Prostate gland (tissue), 2 donors: Measurements from ENCODE around the gene LMX1B. TPM values are rescaled to one million over a fixed set of nuclear protein-coding genes. Genes with fewer than 3 reads are reported as not detected.

Source experiments
- DNase-seq: peaks from one replicate; pipeline ENCODE4 v3.0.0-alpha.2; 2019; ENCODE audit warnings: low spot score
- H3K27ac ChIP-seq, 2 donors: fragments of 200-600 bp; sonication (generic); 2 replicates each; pipeline ENCODE4 v1.5.1; 2017 to 2019
- H3K27me3 ChIP-seq: fragments of 200-600 bp; sonication (generic); replicated peaks from 2 replicates; pipeline ENCODE4 v1.5.1; 2019; ENCODE audit not compliant: insufficient read depth
- H3K36me3 ChIP-seq, 2 donors: fragments of 200-600 bp; sonication (generic); 1 replicate in 1 of 2; 2 replicates in 1 of 2; pipeline versions ENCODE4 v1.5.1 to v1.8.1; 2017 to 2019
- H3K4me1 ChIP-seq: fragments of 200-600 bp; sonication (generic); replicated peaks from 2 replicates; pipeline ENCODE4 v1.5.1; 2019
- H3K4me3 ChIP-seq, 2 donors: fragments of 200-600 bp; sonication (generic); 2 replicates each; pipeline ENCODE4 v1.5.1; 2017 to 2019
- H3K9me3 ChIP-seq: fragments of 200-600 bp; sonication (generic); 2 replicates; pipeline ENCODE4 v1.5.1; 2017
- POLR2A ChIP-seq: fragments of 450-650 bp; IDR thresholded peaks from one replicate; pipeline ENCODE4 v1.6.1; 2016; ENCODE audit warnings: antibody characterized with exemption, mild to moderate bottlenecking
- POLR2AphosphoS5 ChIP-seq: sonication (generic); formaldehyde crosslinking; IDR thresholded peaks from one replicate; pipeline ENCODE4 v1.6.1; 2017; ENCODE audit warnings: antibody characterized with exemption
- WGBS: methylation state at CpG from one replicate; pipeline ENCODE4 v1.1.5; 2018; 5-methylcytosine and 5-hydroxymethylcytosine counted together
- intact Hi-C: fragments of 100-400 bp; cut with DNase I; formaldehyde crosslinking; loops from one replicate; pipeline ENCODE4 v1.14.2; 2022
- total RNA-seq, 2 donors: library from RNA; depleted of rRNA; stranded (reverse); fragments of >200 nt; gene quantifications; one replicate each; pipeline ENCODE4 v1.1.0, GENCODE V29; 2016
- TF ChIP-seq, protein P1 (sequence below), 4 experiments: fragments of 200-600 bp in 2 of 4; fragments of 450-650 bp in 2 of 4; sonication (generic) in 2 of 4; IDR thresholded peaks; 1 replicate in 3 of 4; 2 replicates in 1 of 4; pipeline ENCODE4 v1.5.1; 2016 to 2019; ENCODE audit warnings: antibody characterized with exemption in 4 of 4, mild to moderate bottlenecking in 2 of 4, moderate library complexity in 2 of 4

The LMX1B gene
- total RNA-seq, 2 donors from 2014 or later = 0.18 to 2.1 TPM

DNA sequence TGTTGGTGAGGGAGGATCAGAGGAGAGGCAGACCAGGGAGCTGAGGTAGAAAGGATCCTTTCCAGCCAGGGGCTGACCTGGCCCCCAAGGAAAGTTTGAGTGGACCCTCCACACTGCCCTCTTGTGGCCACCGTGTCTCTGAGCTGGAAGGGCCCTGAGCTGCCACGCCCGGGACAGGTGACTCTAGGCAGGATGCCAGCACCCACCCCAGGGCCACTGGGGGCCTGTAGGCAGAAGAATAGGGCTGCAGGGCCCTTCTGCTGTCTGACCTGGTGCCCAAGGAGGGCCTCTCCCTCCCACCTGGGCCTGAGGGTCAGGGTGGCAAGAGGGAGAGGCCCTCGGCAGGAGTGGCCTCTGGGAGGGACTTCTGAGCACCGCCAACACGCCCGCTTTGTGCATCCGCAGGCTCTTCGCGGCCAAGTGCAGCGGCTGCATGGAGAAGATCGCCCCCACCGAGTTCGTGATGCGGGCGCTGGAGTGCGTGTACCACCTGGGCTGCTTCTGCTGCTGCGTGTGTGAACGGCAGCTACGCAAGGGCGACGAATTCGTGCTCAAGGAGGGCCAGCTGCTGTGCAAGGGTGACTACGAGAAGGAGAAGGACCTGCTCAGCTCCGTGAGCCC lies 76.8 kb downstream of the LMX1B start:
- Histone ChIP-seq H3K9me3 (no peaks in the 10 kb centered on the region), H3K4me1 (no peaks in the 10 kb centered on the region), H3K27ac (no peak overlapping the region), H3K27me3 (peaks cover 16% of the 10 kb centered on the region), H3K4me3 (no peak overlapping the region), H3K36me3 (no peaks in the 10 kb centered on the region)
- no peak for TF ChIP-seq POLR2AphosphoS5
- no peak for TF ChIP-seq POLR2A
- TF ChIP-seq, protein P1, sequence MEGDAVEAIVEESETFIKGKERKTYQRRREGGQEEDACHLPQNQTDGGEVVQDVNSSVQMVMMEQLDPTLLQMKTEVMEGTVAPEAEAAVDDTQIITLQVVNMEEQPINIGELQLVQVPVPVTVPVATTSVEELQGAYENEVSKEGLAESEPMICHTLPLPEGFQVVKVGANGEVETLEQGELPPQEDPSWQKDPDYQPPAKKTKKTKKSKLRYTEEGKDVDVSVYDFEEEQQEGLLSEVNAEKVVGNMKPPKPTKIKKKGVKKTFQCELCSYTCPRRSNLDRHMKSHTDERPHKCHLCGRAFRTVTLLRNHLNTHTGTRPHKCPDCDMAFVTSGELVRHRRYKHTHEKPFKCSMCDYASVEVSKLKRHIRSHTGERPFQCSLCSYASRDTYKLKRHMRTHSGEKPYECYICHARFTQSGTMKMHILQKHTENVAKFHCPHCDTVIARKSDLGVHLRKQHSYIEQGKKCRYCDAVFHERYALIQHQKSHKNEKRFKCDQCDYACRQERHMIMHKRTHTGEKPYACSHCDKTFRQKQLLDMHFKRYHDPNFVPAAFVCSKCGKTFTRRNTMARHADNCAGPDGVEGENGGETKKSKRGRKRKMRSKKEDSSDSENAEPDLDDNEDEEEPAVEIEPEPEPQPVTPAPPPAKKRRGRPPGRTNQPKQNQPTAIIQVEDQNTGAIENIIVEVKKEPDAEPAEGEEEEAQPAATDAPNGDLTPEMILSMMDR (IDR thresholded peaks at IDR 0.05) = peak; percentile 42 to 73 (median 68)
- intact Hi-C loops = no loop called here
- DNase-seq = peak; percentile 27
- WGBS = 50% methylated on average over 12 of the region's 25 CpGs

- intact Hi-C loops = no loop called here
- WGBS = 95% methylated on average over 20 of the region's 20 CpGs
- no peak overlapping the region for H3K4me3 ChIP-seq
These were observed 78.5 kb downstream of the LMX1B start for GRCh38 chr9:126692041-126692758.

DNA sequence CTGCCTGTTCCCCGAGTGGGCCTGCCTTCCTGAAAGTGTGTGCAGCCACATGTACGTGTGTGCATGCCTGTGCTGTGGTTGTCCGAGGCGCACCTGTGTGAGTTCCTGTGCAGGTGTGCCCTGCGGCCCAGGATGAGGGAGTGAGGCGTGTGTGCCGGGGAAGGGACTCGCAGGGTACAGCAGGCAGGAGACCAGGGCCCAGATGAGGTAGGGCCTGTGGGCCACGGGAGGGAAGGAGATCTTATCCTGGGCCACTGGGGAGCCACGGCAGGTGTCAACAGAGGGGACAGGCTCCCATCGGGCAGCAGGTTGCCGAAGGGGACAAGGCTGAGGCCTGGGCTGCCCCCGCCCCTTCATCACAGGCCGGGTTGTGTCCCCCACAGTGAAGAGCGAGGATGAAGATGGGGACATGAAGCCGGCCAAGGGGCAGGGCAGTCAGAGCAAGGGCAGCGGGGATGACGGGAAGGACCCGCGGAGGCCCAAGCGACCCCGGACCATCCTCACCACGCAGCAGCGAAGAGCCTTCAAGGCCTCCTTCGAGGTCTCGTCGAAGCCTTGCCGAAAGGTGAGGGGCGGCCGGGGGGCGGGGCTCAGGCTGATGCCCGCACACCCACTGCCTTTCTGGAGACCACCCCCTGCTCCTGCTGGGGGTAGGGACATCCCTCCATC lies 79.2 kb downstream of the LMX1B start:
- peaks cover 16% of the 10 kb centered on the region for H3K27me3 ChIP-seq
- DNase-seq = no peak
- intact Hi-C loops = no loop called here
- no peak overlapping the region for H3K27ac ChIP-seq
- no peaks in the 10 kb centered on the region for H3K36me3 ChIP-seq
- TF ChIP-seq POLR2AphosphoS5 = no peak
- no peak for TF ChIP-seq POLR2A
- TF ChIP-seq, protein P1 (IDR thresholded peaks at IDR 0.05) = no peak
- WGBS = 93% methylated on average over 30 of the region's 32 CpGs
- no peak overlapping the region for H3K4me3 ChIP-seq
- H3K4me1 ChIP-seq = no peaks in the 10 kb centered on the region
- H3K9me3 ChIP-seq = no peaks in the 10 kb centered on the region

More at GRCh38 chr9:126692041-126692758, 78.5 kb downstream of the LMX1B start:
- Histone ChIP-seq H3K9me3 (no peaks in the 10 kb centered on the region), H3K4me1 (no peaks in the 10 kb centered on the region), H3K27me3 (peaks cover 16% of the 10 kb centered on the region), H3K27ac (no peak overlapping the region), H3K36me3 (no peaks in the 10 kb centered on the region)
- no peak for TF ChIP-seq POLR2A
- no peak for TF ChIP-seq POLR2AphosphoS5
- TF ChIP-seq, protein P1 (IDR thresholded peaks at IDR 0.05) = no peak
- DNase-seq = no peak

- intact Hi-C loops = no loop called here
- TF ChIP-seq, protein P1 (IDR thresholded peaks at IDR 0.05) = no peak
- no peak for TF ChIP-seq POLR2A
- TF ChIP-seq POLR2AphosphoS5 = no peak
These were observed 79.8 kb downstream of the LMX1B start for GRCh38 chr9:126693428-126693944.

More at GRCh38 chr9:126693428-126693944, 79.8 kb downstream of the LMX1B start:
- DNase-seq = no peak
- H3K27ac ChIP-seq = no peak overlapping the region
- no peak overlapping the region for H3K4me3 ChIP-seq
- no peaks in the 10 kb centered on the region for H3K36me3 ChIP-seq
- H3K4me1 ChIP-seq = no peaks in the 10 kb centered on the region
- no peaks in the 10 kb centered on the region for H3K9me3 ChIP-seq
- H3K27me3 ChIP-seq = peaks cover 10% of the 10 kb centered on the region
- WGBS = 93% methylated on average over 20 of the region's 20 CpGs
